HEK293 (cell line): ENCODE data around the gene TPRKB.

ENCODE experiments used
- CTCF ChIA-PET: fragments of 350-600 bp; formaldehyde crosslinking; extraction: SDS; loops from one replicate; lab custom pipeline; 2021; ENCODE audit warnings: antibody characterized with exemption; lab: Yijun Ruan, JAX
- POLR2A ChIA-PET: fragments of 300-600 bp; formaldehyde crosslinking; extraction: SDS; loops from one replicate; lab custom pipeline; 2020; ENCODE audit warnings: antibody characterized with exemption, inconsistent platforms; lab: Yijun Ruan, JAX
- H3K27ac ChIP-seq: fragments of 200-500 bp; sonication (Bioruptor generic); 2 replicates; pipeline ENCODE4 v1.5.1; 2014; ENCODE audit warnings: low read depth, low read length, control low read depth, inconsistent platforms; ENCODE audit errors: extremely low read depth
- H3K36me3 ChIP-seq, 2 experiments: fragments of 200-500 bp in 1 of 2; sonication (Bioruptor generic) in 1 of 2; 1 replicate in 1 of 2; 2 replicates in 1 of 2; pipeline ENCODE4 v1.5.1; 2014 to 2017; ENCODE audit warnings: inconsistent platforms in 2 of 2, low read length in 2 of 2; ENCODE audit not compliant: control insufficient read depth in 2 of 2, insufficient read depth in 1 of 2
- H3K4me1 ChIP-seq: fragments of 200-500 bp; sonication (Bioruptor generic); 2 replicates; pipeline ENCODE4 v1.5.1; 2014; ENCODE audit warnings: mild to moderate bottlenecking, low read length, inconsistent platforms; ENCODE audit not compliant: control insufficient read depth, insufficient read depth
- H3K4me3 ChIP-seq: 2 replicates; pipeline ENCODE4 v1.5.1; 2011; ENCODE audit warnings: low read depth, mild to moderate bottlenecking, control low read depth, low read length, moderate library complexity
- H3K9me3 ChIP-seq: fragments of 200-500 bp; sonication (Bioruptor generic); 2 replicates; pipeline ENCODE4 v1.5.1; 2014; ENCODE audit warnings: low read depth, low read length, inconsistent platforms; ENCODE audit not compliant: control insufficient read depth, insufficient read depth
- CTCF ChIP-seq: fragments of 450-650 bp; formaldehyde crosslinking; IDR thresholded peaks from 2 replicates; pipeline ENCODE4 v1.5.1; 2016; ENCODE audit warnings: missing biosample characterization, missing genetic modification characterization
- EGR2 ChIP-seq: fragments of 450-650 bp; formaldehyde crosslinking; IDR thresholded peaks from 2 replicates; pipeline ENCODE4 v1.5.1; 2016; ENCODE audit warnings: low read depth, missing biosample characterization, missing genetic modification characterization
- KLF16 ChIP-seq: fragments of 450-650 bp; formaldehyde crosslinking; IDR thresholded peaks from 2 replicates; pipeline ENCODE4 v1.5.1; 2017; ENCODE audit warnings: missing biosample characterization, missing genetic modification characterization
- PBX3 ChIP-seq: sonication (generic); formaldehyde crosslinking; IDR thresholded peaks from 2 replicates; pipeline ENCODE4 v1.8.1; 2022; ENCODE audit warnings: mild to moderate bottlenecking, moderate library complexity, missing genetic modification reagents
- PRDM10 ChIP-seq: fragments of 450-650 bp; formaldehyde crosslinking; IDR thresholded peaks from 2 replicates; pipeline ENCODE4 v1.5.1; 2016; ENCODE audit warnings: missing biosample characterization, missing genetic modification characterization
- RBAK ChIP-seq: fragments of 450-650 bp; formaldehyde crosslinking; IDR thresholded peaks from 2 replicates; pipeline ENCODE4 v1.5.1; 2016; ENCODE audit warnings: missing biosample characterization, missing genetic modification characterization
- SP3 ChIP-seq: fragments of 450-650 bp; formaldehyde crosslinking; IDR thresholded peaks from 2 replicates; pipeline ENCODE4 v1.5.1; 2016; ENCODE audit warnings: missing biosample characterization, missing genetic modification characterization
- YY1 ChIP-seq: fragments of 450-650 bp; formaldehyde crosslinking; IDR thresholded peaks from 2 replicates; pipeline ENCODE4 v1.5.1; 2018; ENCODE audit warnings: missing biosample characterization, missing genetic modification characterization
- ZBTB17 ChIP-seq: fragments of 450-650 bp; formaldehyde crosslinking; IDR thresholded peaks from 2 replicates; pipeline ENCODE4 v1.5.1; 2016; ENCODE audit warnings: missing biosample characterization, missing genetic modification characterization
- ZBTB48 ChIP-seq: fragments of 450-650 bp; formaldehyde crosslinking; IDR thresholded peaks from 2 replicates; pipeline ENCODE4 v1.5.1; 2016; ENCODE audit warnings: missing biosample characterization, missing genetic modification characterization
- ZBTB8A ChIP-seq: fragments of 450-650 bp; formaldehyde crosslinking; IDR thresholded peaks from 2 replicates; pipeline ENCODE4 v1.5.1; 2016; ENCODE audit warnings: missing biosample characterization, missing genetic modification characterization
- ZNF16 ChIP-seq: fragments of 450-650 bp; formaldehyde crosslinking; IDR thresholded peaks from 2 replicates; pipeline ENCODE4 v1.5.1; 2016; ENCODE audit warnings: low read depth, missing biosample characterization, missing genetic modification characterization
- ZNF2 ChIP-seq: fragments of 450-650 bp; formaldehyde crosslinking; IDR thresholded peaks from 2 replicates; pipeline ENCODE4 v1.5.1; 2016; ENCODE audit warnings: missing biosample characterization, missing genetic modification characterization
- ZNF324 ChIP-seq: fragments of 450-650 bp; formaldehyde crosslinking; IDR thresholded peaks from 2 replicates; pipeline ENCODE4 v1.5.1; 2016; ENCODE audit warnings: missing biosample characterization, missing genetic modification characterization
- ZNF335 ChIP-seq: fragments of 450-650 bp; formaldehyde crosslinking; conservative IDR thresholded peaks from 2 replicates; pipeline ENCODE4 v1.5.1; 2016; ENCODE audit warnings: missing biosample characterization, missing genetic modification characterization
- ZNF423 ChIP-seq: fragments of 450-650 bp; formaldehyde crosslinking; IDR thresholded peaks from 2 replicates; pipeline ENCODE4 v1.5.1; 2016; ENCODE audit warnings: missing biosample characterization, missing genetic modification characterization
- ZNF488 ChIP-seq: fragments of 450-650 bp; formaldehyde crosslinking; IDR thresholded peaks from 2 replicates; pipeline ENCODE4 v1.5.1; 2016; ENCODE audit warnings: missing biosample characterization, missing genetic modification characterization
- ZNF510 ChIP-seq: fragments of 450-650 bp; formaldehyde crosslinking; IDR thresholded peaks from 2 replicates; pipeline ENCODE4 v1.5.1; 2018; ENCODE audit warnings: mild to moderate bottlenecking, missing genetic modification characterization, missing biosample characterization; ENCODE audit not compliant: insufficient replicate concordance
- ZNF629 ChIP-seq: fragments of 450-650 bp; formaldehyde crosslinking; IDR thresholded peaks from 2 replicates; pipeline ENCODE4 v1.5.1; 2017; ENCODE audit warnings: missing biosample characterization, missing genetic modification characterization
- ZNF660 ChIP-seq: fragments of 450-650 bp; IDR thresholded peaks from 2 replicates; pipeline ENCODE4 v1.5.1; 2018; ENCODE audit warnings: missing biosample characterization, mild to moderate bottlenecking, missing genetic modification characterization
- ZNF768 ChIP-seq: fragments of 450-650 bp; formaldehyde crosslinking; IDR thresholded peaks from 2 replicates; pipeline ENCODE4 v1.5.1; 2018; ENCODE audit warnings: missing biosample characterization, mild to moderate bottlenecking, missing genetic modification characterization
- ZNF791 ChIP-seq: fragments of 450-650 bp; formaldehyde crosslinking; IDR thresholded peaks from 2 replicates; pipeline ENCODE4 v1.5.1; 2016; ENCODE audit warnings: missing biosample characterization, missing genetic modification characterization
- TF ChIP-seq, protein P1 (sequence below): fragments of 450-650 bp; formaldehyde crosslinking; IDR thresholded peaks from 2 replicates; pipeline ENCODE4 v1.5.1; 2016; ENCODE audit warnings: missing biosample characterization, missing genetic modification characterization
- TF ChIP-seq, protein P2 (sequence below): fragments of 450-650 bp; formaldehyde crosslinking; IDR thresholded peaks from 2 replicates; pipeline ENCODE4 v1.5.1; 2016; ENCODE audit warnings: missing biosample characterization, missing genetic modification characterization

TPRKB gene

GRCh38 chr2:73780237-73780582 is 43.1 kb upstream of the TPRKB start:
- H3K4me1 ChIP-seq, result no peaks in the 10 kb centered on the region
- no peak overlapping the region for H3K27ac ChIP-seq
- peak overlapping the region; percentile 92 for H3K4me3 ChIP-seq
- CTCF ChIA-PET, result interaction anchor here (0.6 to 0.7 kb wide), 3 partner anchors 43 to 486 kb away, joined by 3 to 4 read pairs (median 3); partner anchors contain the start of gene TPRKB
- peaks cover 7 to 18% of the 10 kb centered on the region in 2 experiments for H3K36me3 ChIP-seq
- POLR2A ChIA-PET, result interaction anchor here (1.0 kb wide), 1 partner anchor 43 kb away, joined by 4 read pairs; the partner anchor contains the start of gene TPRKB
- no peaks in the 10 kb centered on the region for H3K9me3 ChIP-seq
- TF ChIP-seq ZNF423 (tag by site-specific recombination) (no peak), SP3 (tag by site-specific recombination) (0 out of 2 replicates have a peak, but pooled peaks have one; percentile 3), YY1 (tag by site-specific recombination) (no peak), EGR2 (tag by site-specific recombination) (no peak), ZBTB8A (tag by site-specific recombination) (0 out of 2 replicates have a peak, but pooled peaks have one; percentile 6), ZNF16 (no peak), RBAK (no peak)
- TF ChIP-seq, all 188 proteins: peak for 2

DNA sequence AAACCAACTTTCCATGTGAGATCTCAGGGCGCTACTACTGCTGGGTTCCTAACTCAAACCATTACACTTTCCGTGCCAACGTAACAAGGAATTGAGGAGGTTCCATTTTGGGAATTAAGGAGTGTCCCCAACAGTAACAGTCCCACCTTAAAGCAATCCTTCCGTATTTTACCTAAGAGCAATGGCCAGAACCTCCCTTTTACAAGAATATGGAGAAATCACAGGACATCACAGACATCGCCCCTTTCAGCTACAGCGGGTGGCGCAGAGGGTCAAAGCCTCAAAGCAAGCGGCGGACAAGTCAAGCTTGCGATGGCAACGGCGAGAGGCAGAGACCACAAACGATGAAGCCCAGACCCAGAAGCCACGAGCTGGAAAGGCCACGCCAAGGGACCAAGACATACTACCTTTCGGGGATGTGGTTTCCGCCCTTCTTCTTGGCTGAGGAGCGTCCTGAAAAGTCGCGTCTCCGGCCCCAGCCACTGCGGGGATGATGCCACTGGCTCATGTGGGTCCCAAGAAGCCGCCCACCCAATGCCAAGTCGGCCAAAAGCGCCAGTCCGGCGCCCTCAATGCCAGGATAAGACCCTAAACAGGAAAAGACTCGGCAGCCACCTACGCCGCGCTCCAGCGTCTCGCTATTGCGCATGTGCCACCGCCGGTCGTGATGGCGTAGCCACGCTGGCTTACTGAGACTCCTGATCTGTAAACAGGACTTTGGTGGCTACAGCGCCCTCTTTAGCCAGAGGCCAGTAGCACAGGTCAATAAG is 42.5 kb upstream of the TPRKB start, which contains the start of gene DUSP11:
DUSP11 (minus strand) TSS at position 637 of the 770 bp plus-strand sequence; CDS start at position 508, 129 bp downstream.
- H3K27ac ChIP-seq, result peak within 1 kb of the TSS; percentile 63
- CTCF ChIA-PET, result interaction anchor here (0.6 to 0.7 kb wide), 3 partner anchors 156 to 318 kb away, joined by 3 to 4 read pairs (median 3); no protein-coding TSS in a partner anchor
- H3K4me1 ChIP-seq, result no peaks in the 10 kb centered on the region
- H3K36me3 ChIP-seq, result peaks cover 10 to 24% of the 10 kb centered on the region in 2 experiments
- no peaks in the 10 kb centered on the region for H3K9me3 ChIP-seq
- H3K4me3 ChIP-seq, result peak within 1 kb of the TSS; percentile 92
- POLR2A ChIA-PET, result interaction anchor here (1.0 kb wide), 1 partner anchor 42 kb away, joined by 4 read pairs; the partner anchor contains the start of gene TPRKB
- TF ChIP-seq ZNF768 (tag by site-specific recombination) (no peak), KLF16 (tag by site-specific recombination) (peak; percentile 88), CTCF (tag by site-specific recombination) (peak; percentile 83), ZNF488 (tag by site-specific recombination) (no peak), ZNF629 (tag by site-specific recombination) (peak; percentile 27; the same call in 1 of the 2 replicates), ZBTB17 (tag by site-specific recombination) (peak; percentile 76), SP3 (tag by site-specific recombination) (peak; percentile 9; the same call in 1 of the 2 replicates), ZBTB48 (tag by site-specific recombination) (peak; percentile 86), ZNF510 (tag by site-specific recombination) (no peak), PRDM10 (peak; percentile 83), PBX3 (CRISPR knock-in tag) (peak; percentile 27; the same call in 1 of the 2 replicates), ZNF324 (no peak), ZNF335 (tag by site-specific recombination) (peak; percentile 79; the same call in 1 of the 2 replicates), ZNF791 (tag by site-specific recombination) (0 out of 2 replicates have a peak, but pooled peaks have one; percentile 31), ZNF660 (peak; percentile 67; the same call in 1 of the 2 replicates), ZNF2 (tag by site-specific recombination) (no peak)
- TF ChIP-seq, protein P1, sequence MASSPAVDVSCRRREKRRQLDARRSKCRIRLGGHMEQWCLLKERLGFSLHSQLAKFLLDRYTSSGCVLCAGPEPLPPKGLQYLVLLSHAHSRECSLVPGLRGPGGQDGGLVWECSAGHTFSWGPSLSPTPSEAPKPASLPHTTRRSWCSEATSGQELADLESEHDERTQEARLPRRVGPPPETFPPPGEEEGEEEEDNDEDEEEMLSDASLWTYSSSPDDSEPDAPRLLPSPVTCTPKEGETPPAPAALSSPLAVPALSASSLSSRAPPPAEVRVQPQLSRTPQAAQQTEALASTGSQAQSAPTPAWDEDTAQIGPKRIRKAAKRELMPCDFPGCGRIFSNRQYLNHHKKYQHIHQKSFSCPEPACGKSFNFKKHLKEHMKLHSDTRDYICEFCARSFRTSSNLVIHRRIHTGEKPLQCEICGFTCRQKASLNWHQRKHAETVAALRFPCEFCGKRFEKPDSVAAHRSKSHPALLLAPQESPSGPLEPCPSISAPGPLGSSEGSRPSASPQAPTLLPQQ (tag by site-specific recombination), result 0 out of 2 replicates have a peak, but pooled peaks have one; percentile 27
- TF ChIP-seq, protein P2, sequence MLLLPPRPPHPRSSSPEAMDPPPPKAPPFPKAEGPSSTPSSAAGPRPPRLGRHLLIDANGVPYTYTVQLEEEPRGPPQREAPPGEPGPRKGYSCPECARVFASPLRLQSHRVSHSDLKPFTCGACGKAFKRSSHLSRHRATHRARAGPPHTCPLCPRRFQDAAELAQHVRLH, result 0 out of 2 replicates have a peak, but pooled peaks have one; percentile 27
